Putamen (tissue), 1 donor: ENCODE measurements around the gene CPXM2.

Source experiments
- DNase-seq: peaks from one replicate; pipeline ENCODE4 v3.0.0-alpha.2; 2016; ENCODE audit warnings: low spot score

The CPXM2 gene

GRCh38 chr10:123869020-123869414 is 22.6 kb downstream of the CPXM2 start:
- no peak for DNase-seq

- DNase-seq, result no peak
Observed at GRCh38 chr10:123868038-123869019, 23.3 kb downstream of the CPXM2 start.

- DNase-seq, result no peak
Observed at GRCh38 chr10:123865880-123866279, 25.7 kb downstream of the CPXM2 start.

- DNase-seq, result no peak
Observed at GRCh38 chr10:123865350-123865749, 26.3 kb downstream of the CPXM2 start.

GRCh38 chr10:123864923-123865322 is 26.7 kb downstream of the CPXM2 start:
- no peak for DNase-seq

- DNase-seq, result no peak
Observed at GRCh38 chr10:123863721-123864482, 27.7 kb downstream of the CPXM2 start.

- no peak for DNase-seq
Observed at GRCh38 chr10:123863183-123863575, 28.4 kb downstream of the CPXM2 start.

GRCh38 chr10:123862421-123863182 is 29.0 kb downstream of the CPXM2 start:
- no peak for DNase-seq

- no peak for DNase-seq
Observed at GRCh38 chr10:123860856-123861255, 30.8 kb downstream of the CPXM2 start.

- no peak for DNase-seq
Observed at GRCh38 chr10:123860209-123860608, 31.4 kb downstream of the CPXM2 start.

- no peak for DNase-seq
Observed at GRCh38 chr10:123859653-123860050, 32.0 kb downstream of the CPXM2 start.

- DNase-seq, result peak; percentile 63
Observed at GRCh38 chr10:123858907-123859652, 32.5 kb downstream of the CPXM2 start.

- no peak for DNase-seq
Observed at GRCh38 chr10:123858077-123858681, 33.4 kb downstream of the CPXM2 start.

- no peak for DNase-seq
Observed at GRCh38 chr10:123857616-123858015, 34.0 kb downstream of the CPXM2 start.

- DNase-seq, result no peak
Observed at GRCh38 chr10:123855008-123855684, 36.5 kb downstream of the CPXM2 start.

- DNase-seq, result no peak
Observed at GRCh38 chr10:123854498-123854897, 37.1 kb downstream of the CPXM2 start.

GRCh38 chr10:123854003-123854402 is 37.6 kb downstream of the CPXM2 start:
- DNase-seq, result no peak

GRCh38 chr10:123852411-123852951 is 39.1 kb downstream of the CPXM2 start:
- no peak for DNase-seq

- no peak for DNase-seq
Observed at GRCh38 chr10:123848564-123849457, 42.8 kb downstream of the CPXM2 start.
